Astrocyte of the spinal cord (primary cell): ENCODE measurements around the gene MEIS2.

ENCODE experiments used
- DNase-seq: peaks from one replicate; pipeline ENCODE4 v3.0.0; 2011; ENCODE audit warnings: low read depth, low spot score
- H3K4me3 ChIP-seq: 2 replicates; pipeline ENCODE4 v1.5.1; 2011; ENCODE audit warnings: low read depth, mild to moderate bottlenecking, low read length, moderate library complexity
- in situ Hi-C: cut with HindIII; loops from 2 replicates; pipeline ENCODE4 v1.10.0; 2017; ENCODE audit warnings: low sequenced_read_pairs
- TF ChIP-seq, protein P1 (sequence below): IDR thresholded peaks from 2 replicates; pipeline ENCODE4 v1.5.1; 2012; ENCODE audit warnings: low read depth, mild to moderate bottlenecking, low read length, inconsistent platforms

The MEIS2 gene

DNA sequence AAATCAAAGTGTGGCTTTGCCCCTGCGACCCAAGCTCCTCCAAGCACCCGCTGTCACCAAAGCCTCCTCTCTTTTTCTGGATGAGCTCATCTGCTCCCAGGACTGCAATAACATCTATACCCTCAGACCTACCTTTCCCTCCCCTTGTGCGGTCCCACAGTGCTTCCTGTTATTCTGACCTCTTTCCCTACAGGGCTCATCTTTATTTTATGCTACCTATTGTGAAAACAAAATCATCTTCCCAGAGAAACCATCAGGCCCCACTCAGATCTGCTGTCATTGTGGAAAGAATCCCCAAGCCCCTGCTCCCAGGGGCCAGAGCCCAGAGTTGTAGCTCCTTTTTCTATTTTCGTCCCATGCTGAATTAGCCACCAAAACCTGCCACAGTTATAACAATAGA lies 162.2 kb downstream of the MEIS2 start:
- in situ Hi-C loops, result no loop called here
- TF ChIP-seq, protein P1, sequence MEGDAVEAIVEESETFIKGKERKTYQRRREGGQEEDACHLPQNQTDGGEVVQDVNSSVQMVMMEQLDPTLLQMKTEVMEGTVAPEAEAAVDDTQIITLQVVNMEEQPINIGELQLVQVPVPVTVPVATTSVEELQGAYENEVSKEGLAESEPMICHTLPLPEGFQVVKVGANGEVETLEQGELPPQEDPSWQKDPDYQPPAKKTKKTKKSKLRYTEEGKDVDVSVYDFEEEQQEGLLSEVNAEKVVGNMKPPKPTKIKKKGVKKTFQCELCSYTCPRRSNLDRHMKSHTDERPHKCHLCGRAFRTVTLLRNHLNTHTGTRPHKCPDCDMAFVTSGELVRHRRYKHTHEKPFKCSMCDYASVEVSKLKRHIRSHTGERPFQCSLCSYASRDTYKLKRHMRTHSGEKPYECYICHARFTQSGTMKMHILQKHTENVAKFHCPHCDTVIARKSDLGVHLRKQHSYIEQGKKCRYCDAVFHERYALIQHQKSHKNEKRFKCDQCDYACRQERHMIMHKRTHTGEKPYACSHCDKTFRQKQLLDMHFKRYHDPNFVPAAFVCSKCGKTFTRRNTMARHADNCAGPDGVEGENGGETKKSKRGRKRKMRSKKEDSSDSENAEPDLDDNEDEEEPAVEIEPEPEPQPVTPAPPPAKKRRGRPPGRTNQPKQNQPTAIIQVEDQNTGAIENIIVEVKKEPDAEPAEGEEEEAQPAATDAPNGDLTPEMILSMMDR, result no peak
- H3K4me3 ChIP-seq, result no peak overlapping the region

DNA sequence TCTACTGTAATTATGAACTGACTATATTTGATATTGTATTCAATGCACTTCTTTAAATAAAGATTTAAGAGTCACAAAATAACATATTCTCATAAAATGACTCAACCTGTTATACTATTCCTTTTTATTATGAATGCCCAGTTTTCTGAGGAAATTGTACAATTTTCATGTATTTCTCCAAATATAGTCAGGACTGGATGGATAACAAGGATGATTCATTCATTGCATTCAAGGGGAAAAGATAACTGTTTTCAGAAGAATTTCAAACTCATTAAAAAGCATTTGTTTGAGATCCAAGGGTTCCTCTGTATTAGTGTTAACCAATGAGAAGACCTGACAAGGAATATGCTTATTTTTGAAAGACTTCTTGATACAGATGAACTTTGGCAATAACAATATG lies 163.7 kb downstream of the MEIS2 start:
- DNase-seq, result peak; percentile 32
- in situ Hi-C loops, result no loop called here
- no peak overlapping the region for H3K4me3 ChIP-seq
- TF ChIP-seq, protein P1, result no peak

More for the DNA sequence above, 162.2 kb downstream of the MEIS2 start:
- DNase-seq, result no peak

DNA sequence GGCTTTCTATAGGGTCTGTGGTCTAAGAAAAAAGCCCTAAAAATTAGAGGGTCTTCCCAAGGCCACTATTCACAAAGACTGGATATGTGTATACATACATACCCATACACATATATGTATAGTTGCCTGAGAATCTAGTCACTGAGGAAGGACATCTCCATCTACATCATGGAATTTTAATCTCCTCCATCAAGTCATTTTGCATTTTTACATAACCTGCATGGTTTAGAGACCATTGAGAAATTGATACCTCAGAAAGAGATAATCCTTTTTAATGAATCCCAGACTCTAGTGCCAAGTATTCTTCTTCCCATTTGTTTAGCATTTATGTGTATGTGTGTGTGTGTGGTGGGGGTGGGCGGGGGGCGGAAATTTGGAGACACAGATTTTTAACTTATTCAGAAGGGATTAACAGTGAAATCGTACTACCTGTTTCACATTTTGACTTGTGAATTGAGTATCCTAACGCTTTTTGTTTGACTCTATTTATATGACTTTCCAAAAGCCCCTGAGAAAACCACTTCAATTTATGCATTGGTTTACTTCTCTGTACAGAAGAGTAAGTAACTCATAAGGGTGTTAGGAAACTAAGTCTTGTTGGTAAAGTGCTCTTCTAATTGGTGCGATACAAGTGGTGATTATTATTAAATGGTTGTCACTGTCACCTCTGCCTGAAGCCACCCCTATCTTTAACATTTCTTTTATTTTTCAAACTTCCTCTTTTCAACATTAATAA lies 166.9 kb downstream of the MEIS2 start:
- no peak overlapping the region for H3K4me3 ChIP-seq
- TF ChIP-seq, protein P1, result no peak
- in situ Hi-C loops, result no loop called here
- DNase-seq, result no peak

DNA sequence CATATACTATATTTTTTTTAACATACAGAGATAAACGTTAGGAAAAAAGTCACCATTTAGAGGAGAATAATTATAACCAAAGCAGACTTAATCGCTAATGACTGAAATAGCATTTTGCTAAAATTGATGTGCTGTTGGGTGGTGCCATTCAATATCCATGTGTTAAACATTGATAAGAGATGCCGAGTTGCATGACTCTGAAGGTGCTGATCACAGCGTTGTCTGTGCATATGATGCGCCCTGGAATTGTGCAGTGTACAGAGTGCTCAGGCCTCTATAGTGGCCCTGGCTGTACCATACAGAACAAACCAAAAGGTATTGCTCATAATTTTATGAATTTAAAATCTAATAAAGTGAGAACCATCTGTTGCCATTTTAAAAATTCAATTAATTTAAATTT lies 168.3 kb downstream of the MEIS2 start:
- in situ Hi-C loops, result no loop called here
- no peak overlapping the region for H3K4me3 ChIP-seq
- TF ChIP-seq, protein P1, result no peak

DNA sequence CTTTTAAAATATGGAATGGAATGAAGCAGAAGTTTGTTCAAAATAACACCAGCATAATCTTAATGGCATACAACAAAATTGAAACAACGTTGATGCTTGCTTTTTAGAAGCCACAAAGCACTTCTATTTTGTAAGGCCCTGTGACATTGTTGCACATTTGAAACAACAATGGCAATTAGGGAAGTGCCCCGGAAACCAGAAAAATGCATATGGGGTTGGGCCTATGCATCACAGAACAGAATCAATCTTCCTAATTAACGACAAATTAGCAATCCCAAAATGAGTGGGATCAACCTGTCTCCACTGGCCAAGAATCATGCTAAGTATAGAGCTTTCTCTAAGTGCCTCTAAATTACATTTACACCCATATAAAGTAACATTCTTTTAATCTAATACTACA lies 168.9 kb downstream of the MEIS2 start:
- DNase-seq, result no peak
- in situ Hi-C loops, result no loop called here
- TF ChIP-seq, protein P1, result no peak
- no peak overlapping the region for H3K4me3 ChIP-seq

More for the DNA sequence above, 168.3 kb downstream of the MEIS2 start:
- no peak for DNase-seq

DNA sequence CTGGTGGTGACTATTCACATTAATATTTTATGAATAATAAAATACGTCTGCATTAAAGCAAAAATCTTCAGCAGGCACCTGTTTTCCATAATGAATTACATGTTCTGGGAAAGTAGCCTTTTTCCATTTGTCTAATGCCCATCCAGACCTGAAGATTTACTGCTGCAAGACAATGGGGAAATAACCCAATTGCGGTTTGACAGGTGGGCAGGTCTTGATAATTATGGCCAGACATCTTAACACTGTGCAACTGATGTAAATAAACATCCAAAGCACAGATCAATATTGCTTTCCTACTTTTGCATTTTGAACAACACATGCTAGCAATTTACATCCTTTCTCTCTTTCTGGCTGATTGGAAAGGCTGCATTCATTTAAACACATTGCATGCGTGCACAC lies 173.9 kb downstream of the MEIS2 start:
- TF ChIP-seq, protein P1, result no peak
- DNase-seq, result no peak
- H3K4me3 ChIP-seq, result no peak overlapping the region
- in situ Hi-C loops, result no loop called here
